WERI-Rb-1 (cell line): ENCODE data around the gene SAP30BP.

Source experiments
- DNase-seq: peaks from one replicate; pipeline ENCODE4 v3.0.0-alpha.2; 2020
- H3K27ac ChIP-seq: fragments of 250-450 bp; sonication (Bioruptor Pico); 2 replicates; pipeline ENCODE4 v1.5.1; 2020; ENCODE audit warnings: mild to moderate bottlenecking, moderate library complexity
- H3K27me3 ChIP-seq: fragments of 250-450 bp; sonication (Bioruptor Pico); 2 replicates; pipeline ENCODE4 v1.5.1; 2021; ENCODE audit warnings: mild to moderate bottlenecking, low read depth, moderate library complexity; ENCODE audit not compliant: insufficient read depth, severe bottlenecking
- H3K36me3 ChIP-seq: fragments of 250-450 bp; sonication (Bioruptor Pico); 2 replicates; pipeline ENCODE4 v1.5.1; 2020; ENCODE audit warnings: mild to moderate bottlenecking, moderate library complexity
- H3K4me3 ChIP-seq: 2 replicates; pipeline ENCODE4 v1.5.1; 2011; ENCODE audit warnings: low read depth, mild to moderate bottlenecking, control low read depth, low read length
- H3K9me3 ChIP-seq: fragments of 250-450 bp; sonication (Bioruptor Pico); 2 replicates; pipeline ENCODE4 v1.5.1; 2021; ENCODE audit warnings: mild to moderate bottlenecking, moderate library complexity; ENCODE audit not compliant: severe bottlenecking
- CTCF ChIP-seq: IDR thresholded peaks from 2 replicates; pipeline ENCODE4 v1.5.1; 2011; ENCODE audit warnings: low read depth, mild to moderate bottlenecking, control low read depth, inconsistent platforms, low read length

The SAP30BP gene

DNA sequence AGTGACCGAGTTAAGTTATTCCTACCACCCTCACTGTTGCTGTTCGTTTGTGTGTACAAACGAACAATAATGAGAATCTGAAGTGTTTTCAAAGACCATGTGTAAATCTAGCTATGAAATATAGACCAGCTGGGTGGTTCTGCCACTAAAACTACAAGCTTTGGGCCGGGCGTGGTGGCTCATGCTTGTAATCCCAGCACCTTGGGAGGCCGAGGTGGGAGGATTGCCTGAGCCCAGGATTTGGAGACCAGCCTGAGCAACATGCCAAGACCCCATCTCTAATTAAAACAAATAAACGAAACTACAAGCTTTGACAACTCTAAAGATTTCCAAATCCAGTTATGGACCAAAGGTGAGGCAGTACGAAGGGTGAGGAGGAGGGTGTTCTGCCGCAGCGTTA is 1.2 kb upstream of the SAP30BP start:
- no peak for DNase-seq
- Histone ChIP-seq H3K27ac (no peak overlapping the region), H3K36me3 (peaks cover 59% of the 10 kb centered on the region)

GRCh38 chr17:75667825-75668224 is 687 bp downstream of the SAP30BP start:
- peaks cover 62% of the 10 kb centered on the region for H3K36me3 ChIP-seq
- H3K4me3 ChIP-seq, result peak overlapping the region; percentile 94
- H3K27me3 ChIP-seq, result no peaks in the 10 kb centered on the region
- no peak overlapping the region; the same call in 1 of the 2 replicates for H3K27ac ChIP-seq
- DNase-seq, result no peak
- no peak for TF ChIP-seq CTCF
- H3K9me3 ChIP-seq, result no peaks in the 10 kb centered on the region

More for the DNA sequence above, 1.2 kb upstream of the SAP30BP start:
- Histone ChIP-seq H3K27me3 (no peaks in the 10 kb centered on the region), H3K4me3 (peak overlapping the region; percentile 94; the same call in 1 of the 2 replicates), H3K9me3 (no peaks in the 10 kb centered on the region)
- no peak for TF ChIP-seq CTCF

GRCh38 chr17:75668489-75668888 is 1.4 kb downstream of the SAP30BP start:
- DNase-seq, result no peak
- H3K27ac ChIP-seq, result no peak overlapping the region
- no peak for TF ChIP-seq CTCF
- no peaks in the 10 kb centered on the region for H3K27me3 ChIP-seq
- no peaks in the 10 kb centered on the region for H3K9me3 ChIP-seq
- H3K36me3 ChIP-seq, result peaks cover 65% of the 10 kb centered on the region
- H3K4me3 ChIP-seq, result no peak overlapping the region

DNA sequence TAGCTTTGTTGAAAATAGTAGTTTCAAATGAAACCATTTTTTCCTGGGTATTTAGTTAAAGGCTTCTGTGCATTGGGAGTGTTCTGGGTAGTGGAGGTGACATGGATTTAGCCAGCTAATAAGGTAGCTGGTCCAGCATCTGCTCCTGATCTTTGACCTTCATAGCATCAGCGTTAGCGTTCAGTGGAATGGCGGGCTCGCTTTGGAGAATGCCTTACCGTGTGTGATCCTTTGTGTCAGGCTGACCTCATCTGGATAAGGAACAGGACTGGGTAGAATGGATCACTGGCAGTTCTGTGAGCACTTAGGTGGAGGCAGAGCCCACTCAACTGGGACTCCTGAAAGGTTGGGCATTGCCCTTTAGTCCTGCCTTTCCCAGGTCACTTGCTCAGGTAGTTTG is 3.7 kb downstream of the SAP30BP start:
- Histone ChIP-seq H3K4me3 (no peak overlapping the region), H3K27ac (no peak overlapping the region), H3K9me3 (no peaks in the 10 kb centered on the region), H3K27me3 (no peaks in the 10 kb centered on the region), H3K36me3 (peaks cover 71% of the 10 kb centered on the region)
- DNase-seq, result no peak
- no peak for TF ChIP-seq CTCF

GRCh38 chr17:75672011-75672410 is 4.9 kb downstream of the SAP30BP start:
- Histone ChIP-seq H3K27ac (no peak overlapping the region), H3K36me3 (peaks cover 81% of the 10 kb centered on the region)

More at GRCh38 chr17:75672011-75672410, 4.9 kb downstream of the SAP30BP start:
- DNase-seq, result no peak
- Histone ChIP-seq H3K9me3 (no peaks in the 10 kb centered on the region), H3K4me3 (no peak overlapping the region), H3K27me3 (no peaks in the 10 kb centered on the region)
- no peak for TF ChIP-seq CTCF
